Mammary epithelial cell (primary cell): ENCODE measurements around the gene MAGEA1.
"Not testable (repeated sequence)": the region's sequence is repeated elsewhere in the genome, so short reads cannot be mapped to it uniquely, and the experiment has no call there.

Experiments used
- EZH2 ChIP-seq: IDR thresholded peaks from 2 replicates; pipeline ENCODE4 v1.6.1; 2012; ENCODE audit warnings: low read length, inconsistent platforms, borderline replicate concordance
- TF ChIP-seq, protein P1 (sequence below), 2 donors: IDR thresholded peaks in 1 of 2; conservative IDR thresholded peaks in 1 of 2; 2 replicates each; pipeline ENCODE4 v1.5.1; 2011 to 2012; ENCODE audit warnings: inconsistent platforms in 2 of 2, low read length in 2 of 2, mild to moderate bottlenecking in 2 of 2, control low read depth in 1 of 2, low read depth in 1 of 2; ENCODE audit not compliant: insufficient read depth in 1 of 2; ENCODE audit errors: extremely low read depth in 1 of 2

DNA sequence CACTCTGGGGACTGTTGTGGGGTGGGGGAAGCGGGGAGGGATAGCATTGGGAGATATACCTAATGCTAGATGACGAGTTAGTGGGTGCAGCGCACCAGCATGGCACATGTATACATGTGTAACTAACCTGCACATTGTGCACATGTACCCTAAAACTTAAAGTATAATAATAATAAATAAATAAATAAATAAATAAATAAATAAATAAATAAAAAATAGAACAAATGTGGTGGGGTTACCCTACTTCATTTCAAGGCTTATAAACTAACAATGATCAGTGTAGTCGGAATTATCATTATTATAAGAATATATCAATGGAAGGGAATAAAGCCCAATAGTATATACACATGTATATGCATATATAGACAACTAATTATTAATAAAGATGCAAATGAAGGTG, 10.7 kb upstream of the MAGEA1 start:
- TF ChIP-seq, protein P1, sequence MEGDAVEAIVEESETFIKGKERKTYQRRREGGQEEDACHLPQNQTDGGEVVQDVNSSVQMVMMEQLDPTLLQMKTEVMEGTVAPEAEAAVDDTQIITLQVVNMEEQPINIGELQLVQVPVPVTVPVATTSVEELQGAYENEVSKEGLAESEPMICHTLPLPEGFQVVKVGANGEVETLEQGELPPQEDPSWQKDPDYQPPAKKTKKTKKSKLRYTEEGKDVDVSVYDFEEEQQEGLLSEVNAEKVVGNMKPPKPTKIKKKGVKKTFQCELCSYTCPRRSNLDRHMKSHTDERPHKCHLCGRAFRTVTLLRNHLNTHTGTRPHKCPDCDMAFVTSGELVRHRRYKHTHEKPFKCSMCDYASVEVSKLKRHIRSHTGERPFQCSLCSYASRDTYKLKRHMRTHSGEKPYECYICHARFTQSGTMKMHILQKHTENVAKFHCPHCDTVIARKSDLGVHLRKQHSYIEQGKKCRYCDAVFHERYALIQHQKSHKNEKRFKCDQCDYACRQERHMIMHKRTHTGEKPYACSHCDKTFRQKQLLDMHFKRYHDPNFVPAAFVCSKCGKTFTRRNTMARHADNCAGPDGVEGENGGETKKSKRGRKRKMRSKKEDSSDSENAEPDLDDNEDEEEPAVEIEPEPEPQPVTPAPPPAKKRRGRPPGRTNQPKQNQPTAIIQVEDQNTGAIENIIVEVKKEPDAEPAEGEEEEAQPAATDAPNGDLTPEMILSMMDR (conservative IDR thresholded peaks at IDR 0.05 in 1 of 2, IDR thresholded peaks at IDR 0.05 in 1 of 2; ENCODE audit: extremely low read depth in 1 of 2, insufficient read depth in 1 of 2, low read depth in 1 of 2, low read length in 2 of 2), result not testable (repeated sequence)
- TF ChIP-seq EZH2, result not testable (repeated sequence)
